Ecto neural progenitor cell (in vitro differentiated cells): ENCODE measurements around the gene PCED1B.

Source experiments
- DNase-seq: peaks from one replicate; pipeline ENCODE4 v3.0.0-alpha.2; 2018; ENCODE audit warnings: low spot score

Gene PCED1B

GRCh38 chr12:47234576-47235141 is 155.2 kb downstream of the PCED1B start:
- no peak for DNase-seq

- no peak for DNase-seq
These were observed 156.0 kb downstream of the PCED1B start for GRCh38 chr12:47235258-47236040.

- DNase-seq, result no peak
These were observed 156.8 kb downstream of the PCED1B start for GRCh38 chr12:47236109-47236714.

GRCh38 chr12:47237751-47238211 is 158.4 kb downstream of the PCED1B start:
- no peak for DNase-seq

DNA sequence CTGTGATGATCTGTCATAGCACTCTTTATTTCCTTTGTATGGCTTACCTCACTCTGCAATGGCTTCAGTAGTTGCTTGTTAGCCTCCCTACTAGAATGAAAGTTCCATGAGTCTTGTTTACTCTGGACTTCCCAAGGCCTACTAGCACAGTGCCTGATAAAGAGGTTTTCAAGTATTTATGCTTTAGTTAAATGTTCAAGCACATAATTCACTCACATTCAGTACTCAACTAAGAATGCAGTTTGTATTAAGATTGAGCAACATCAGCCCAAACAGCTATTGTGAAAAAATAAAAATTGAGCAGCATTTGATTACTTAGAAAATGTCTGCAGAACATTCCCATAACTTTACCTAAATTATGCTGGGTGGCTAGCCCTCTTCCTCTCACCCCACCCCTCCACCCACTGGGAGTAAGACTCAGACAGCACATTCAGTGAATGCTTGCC is 159.3 kb downstream of the PCED1B start:
- DNase-seq, result no peak

GRCh38 chr12:47242426-47242825 is 163.0 kb downstream of the PCED1B start:
- no peak for DNase-seq

DNA sequence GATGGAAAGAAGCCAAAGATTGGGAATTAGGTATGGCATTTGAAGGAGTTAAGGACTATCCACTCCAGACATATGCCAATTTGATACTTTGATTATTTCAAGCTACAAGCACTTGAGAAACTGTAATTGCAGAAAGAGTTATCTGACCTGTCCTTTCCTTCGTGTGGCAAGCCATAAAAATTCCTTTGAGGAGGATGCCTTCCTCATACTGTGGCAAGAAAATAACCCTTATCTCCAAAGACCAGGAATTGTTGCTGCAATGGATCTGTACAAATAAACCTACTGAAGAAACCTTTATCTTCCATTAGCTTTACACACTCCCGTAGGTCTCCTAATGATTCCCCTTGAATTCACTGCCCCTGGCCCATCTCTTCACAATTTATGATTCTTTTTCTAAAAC is 165.4 kb downstream of the PCED1B start:
- DNase-seq, result no peak

DNA sequence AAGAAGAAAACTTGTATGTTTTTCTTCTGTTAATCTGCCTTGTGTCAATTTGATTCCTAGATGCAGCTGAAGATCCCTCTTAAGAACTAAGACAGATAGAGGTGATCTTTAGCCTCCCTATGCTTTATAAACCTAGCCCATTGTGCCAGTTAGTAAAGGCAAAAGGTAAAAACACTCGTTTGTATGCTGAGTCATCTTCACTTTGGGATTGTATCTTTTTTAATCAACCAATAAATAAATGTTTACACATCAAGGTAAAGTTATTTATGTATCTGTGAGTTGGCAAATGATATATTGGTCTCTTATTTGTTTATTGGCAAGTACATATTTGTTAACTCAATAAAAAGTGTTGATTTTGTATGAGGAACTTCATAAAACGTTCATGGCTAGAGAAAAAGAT is 166.2 kb downstream of the PCED1B start:
- DNase-seq, result no peak

DNA sequence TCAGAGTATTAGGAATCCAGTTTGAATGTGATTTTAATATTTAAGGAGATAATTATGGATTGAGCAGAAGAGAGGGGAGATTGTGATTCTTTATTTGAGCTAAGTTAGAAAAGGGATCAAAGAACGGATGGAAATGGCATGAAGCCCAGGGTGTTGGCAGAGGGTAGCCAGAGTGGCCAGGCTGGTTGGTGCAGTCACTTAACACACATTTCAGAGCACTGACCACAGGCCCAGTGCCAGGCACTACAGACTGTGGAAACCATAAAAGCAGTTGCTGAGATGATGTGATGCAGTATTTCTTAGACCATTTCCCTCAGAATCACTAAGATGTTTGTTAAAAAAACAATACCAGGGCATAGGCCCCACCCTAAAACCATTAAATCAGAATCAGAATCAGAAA is 168.0 kb downstream of the PCED1B start:
- DNase-seq, result no peak

- no peak for DNase-seq
These were observed 169.7 kb downstream of the PCED1B start for GRCh38 chr12:47249082-47249481.

DNA sequence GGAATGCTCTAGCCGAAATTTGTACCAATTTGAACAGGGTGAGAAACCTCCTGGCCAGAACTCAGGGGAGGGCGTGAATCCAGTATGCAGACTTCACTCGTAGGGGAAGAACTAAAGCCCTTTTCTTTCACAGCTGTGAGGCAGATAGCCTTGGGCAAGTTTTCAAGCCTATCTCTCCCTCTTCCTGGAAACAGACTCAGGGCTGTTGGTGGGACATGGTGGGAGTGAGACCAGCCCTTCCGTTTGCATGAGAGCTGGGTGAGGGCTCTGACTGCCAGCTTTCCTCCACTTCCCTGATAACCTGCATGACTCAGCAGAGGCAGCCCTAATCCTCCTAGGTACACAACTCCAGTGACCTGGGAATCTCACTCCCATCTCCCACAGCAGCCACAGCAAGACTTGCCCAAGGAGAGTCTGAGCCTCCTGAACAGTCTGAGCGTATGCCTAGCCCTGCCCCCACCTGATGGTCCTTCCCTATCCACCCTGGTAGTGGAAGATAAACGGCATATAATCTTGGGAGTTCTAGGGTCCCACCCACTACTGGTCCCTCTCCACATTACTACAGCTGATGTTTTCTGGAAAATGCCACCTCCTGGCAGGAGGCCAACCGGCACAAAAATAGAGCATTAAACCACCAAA is 170.4 kb downstream of the PCED1B start:
- DNase-seq, result no peak

- DNase-seq, result no peak
These were observed 172.5 kb downstream of the PCED1B start for GRCh38 chr12:47251919-47252318.

DNA sequence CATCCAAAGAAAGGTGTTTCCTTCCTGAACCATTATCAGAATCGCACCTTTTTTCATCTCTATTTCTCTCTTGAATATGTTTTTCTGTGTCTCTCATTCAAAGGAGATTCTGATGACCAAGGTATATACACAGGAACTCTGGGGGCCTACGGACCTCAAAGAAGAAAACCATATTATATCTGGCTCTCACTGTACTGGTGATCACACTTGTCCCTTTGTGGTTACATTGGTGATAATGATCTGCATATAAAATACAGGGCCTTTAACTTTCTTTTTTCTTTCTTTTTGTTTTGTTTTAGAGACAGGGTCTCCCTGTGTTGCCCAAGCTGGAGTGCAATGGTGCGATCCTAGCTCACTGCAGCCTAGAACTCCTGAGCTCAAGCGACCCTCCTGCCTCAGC is 185.5 kb downstream of the PCED1B start:
- no peak for DNase-seq

DNA sequence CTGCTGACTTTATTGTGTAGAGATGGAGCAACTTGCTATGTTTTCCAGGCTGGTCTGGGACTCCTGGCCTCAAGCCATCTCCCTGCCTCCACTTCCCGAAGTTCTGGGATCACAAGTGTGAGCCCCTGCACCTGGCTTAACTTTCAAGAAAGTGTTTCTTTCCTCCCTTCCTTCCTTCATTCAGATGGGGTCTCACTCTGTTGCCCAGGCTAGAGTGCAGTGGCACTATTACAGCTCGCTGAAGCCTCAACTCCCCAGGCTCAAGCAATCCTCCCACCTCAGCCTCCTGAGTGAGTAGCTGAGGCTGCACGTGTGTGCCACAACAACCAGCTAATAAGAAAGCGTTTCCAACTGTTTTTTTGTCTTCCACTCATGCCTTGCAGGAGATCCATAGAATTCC is 186.0 kb downstream of the PCED1B start:
- no peak for DNase-seq

DNA sequence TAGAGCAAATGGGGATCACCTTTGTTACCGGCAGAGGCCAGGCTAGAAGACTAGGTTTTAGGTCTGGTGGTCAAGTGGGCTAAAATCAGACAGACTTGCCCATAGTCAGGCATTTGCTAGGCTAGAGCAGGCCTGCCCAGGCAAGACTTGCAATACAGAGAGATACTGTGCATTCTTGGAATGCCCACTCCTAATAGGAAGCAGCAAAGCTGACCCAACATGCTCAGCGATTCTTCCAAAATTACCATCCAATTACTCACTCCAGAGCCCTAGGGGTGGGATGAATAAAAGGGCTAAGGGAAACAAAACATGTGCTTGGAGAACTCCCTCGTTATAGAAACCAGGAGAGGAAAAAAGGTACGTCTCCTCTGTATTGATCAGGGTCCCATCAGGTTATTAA is 188.2 kb downstream of the PCED1B start:
- no peak for DNase-seq

GRCh38 chr12:47268501-47269454 is 189.4 kb downstream of the PCED1B start:
- no peak for DNase-seq

- no peak for DNase-seq
These were observed 190.5 kb downstream of the PCED1B start for GRCh38 chr12:47269916-47270315.

DNA sequence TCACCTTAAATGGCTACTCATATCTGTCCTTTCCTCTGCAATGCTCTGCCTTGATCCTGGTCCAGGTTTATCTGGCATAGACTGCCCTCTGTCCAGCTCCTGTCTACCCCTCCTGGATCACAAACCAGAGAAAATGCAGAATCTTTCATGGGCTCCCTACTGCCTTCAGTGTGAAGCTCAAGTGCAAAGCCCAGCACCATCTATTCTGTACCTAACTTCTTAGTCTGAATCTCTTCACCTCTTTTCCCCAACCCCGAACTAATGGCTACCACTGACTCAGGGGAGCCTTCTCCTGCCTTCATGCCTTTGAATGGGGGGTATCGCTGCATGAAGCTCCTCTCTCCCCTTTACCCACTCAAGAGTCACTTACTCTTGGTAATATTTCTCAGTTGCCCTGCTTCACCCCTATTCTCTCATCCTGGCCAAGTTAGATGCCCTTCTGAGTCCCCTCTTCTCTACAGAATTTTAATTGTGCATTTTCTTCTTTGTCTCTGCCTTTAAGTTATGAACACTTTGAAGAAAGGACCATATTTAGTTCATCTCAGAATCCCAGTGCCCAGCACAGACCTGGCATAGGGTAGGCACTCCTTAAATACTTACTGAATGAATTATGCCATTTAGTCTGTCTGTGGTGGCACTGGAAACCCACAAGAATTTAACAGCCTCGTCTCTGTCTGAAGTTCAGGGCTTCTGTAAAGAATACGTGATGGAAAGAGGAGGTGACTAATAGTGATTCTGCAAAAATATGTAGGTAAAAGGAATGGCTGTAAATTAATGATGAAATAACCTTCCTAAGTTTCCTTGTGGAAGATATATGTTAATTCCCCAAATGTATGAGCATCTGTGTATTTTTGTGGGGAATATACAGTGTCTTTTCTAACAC is 191.6 kb downstream of the PCED1B start:
- DNase-seq, result no peak

- no peak for DNase-seq
These were observed 192.4 kb downstream of the PCED1B start for GRCh38 chr12:47271800-47272239.

DNA sequence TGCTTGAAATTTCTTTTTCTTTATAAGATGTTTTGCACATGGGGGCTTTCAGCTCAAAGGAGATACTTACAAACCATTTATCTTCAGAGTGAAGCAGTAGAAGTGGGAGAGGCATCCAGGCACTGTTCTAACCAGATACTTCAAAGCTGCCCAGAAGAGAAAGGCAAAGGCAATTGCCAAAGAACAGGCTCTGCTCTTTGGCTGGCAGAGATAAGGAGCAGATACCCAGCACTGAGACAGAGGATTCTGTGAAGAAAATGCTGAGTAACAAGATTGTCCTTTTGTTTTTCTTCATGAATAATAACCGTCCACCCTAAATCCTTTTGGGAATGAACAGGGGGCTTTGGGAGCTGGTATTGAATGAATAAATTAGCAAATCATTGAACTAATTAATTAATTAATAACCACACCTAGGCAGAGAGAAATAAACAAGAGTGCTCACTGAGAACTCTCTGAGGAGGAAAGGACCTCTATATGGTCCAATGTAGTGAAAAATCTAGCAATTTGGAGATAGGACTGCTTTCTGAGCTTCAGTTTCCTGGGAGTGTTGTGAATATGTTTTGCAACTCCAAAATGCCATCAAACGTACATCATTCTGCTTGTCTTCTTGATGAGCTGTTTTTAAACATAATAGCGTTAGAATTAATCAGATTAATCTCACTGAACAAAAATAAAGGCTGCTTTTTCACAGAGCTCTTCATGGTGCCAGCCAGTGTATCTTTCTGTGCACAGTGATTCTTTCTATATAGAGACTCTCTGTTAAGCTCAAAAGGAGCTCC is 193.2 kb downstream of the PCED1B start:
- no peak for DNase-seq
